Thoracic aorta (tissue), 2 donors: Measurements from ENCODE around the gene GGT6. TPM values are rescaled to one million over a fixed set of nuclear protein-coding genes. Genes with fewer than 3 reads are reported as not detected.
A peak's percentile ranks its signal among the peaks of the same experiment; 100 is the strongest.

ENCODE experiments used
- ATAC-seq: fragments of 150-250 bp; one replicate; pipeline ENCODE4 v1.8.0; 2017; ENCODE audit warnings: low read depth; ENCODE audit not compliant: insufficient number of reproducible peaks, low FRiP score
- DNase-seq: peaks from one replicate; pipeline ENCODE4 v3.0.0-alpha.2; 2020; ENCODE audit warnings: low spot score
- H3K27ac ChIP-seq, 2 donors: fragments of 200-600 bp; sonication (generic); 1 replicate in 1 of 2; 2 replicates in 1 of 2; pipeline ENCODE4 v1.5.1; 2016; ENCODE audit warnings: mild to moderate bottlenecking in 2 of 2, moderate library complexity in 2 of 2
- H3K27me3 ChIP-seq: fragments of 200-600 bp; sonication (generic); replicated peaks from 2 replicates; pipeline ENCODE4 v1.6.0; 2016; ENCODE audit warnings: mild to moderate bottlenecking; ENCODE audit not compliant: insufficient read depth
- H3K36me3 ChIP-seq: fragments of 200-600 bp; sonication (generic); one replicate; pipeline ENCODE4 v1.5.1; 2016
- H3K4me1 ChIP-seq, 2 donors: fragments of 200-600 bp; sonication (generic); 1 replicate in 1 of 2; 2 replicates in 1 of 2; pipeline versions ENCODE4 v1.5.1 to v1.6.0; 2016; ENCODE audit warnings: low read depth in 2 of 2, mild to moderate bottlenecking in 1 of 2; ENCODE audit not compliant: control insufficient read depth in 1 of 2
- H3K4me3 ChIP-seq: fragments of 200-600 bp; sonication (generic); 2 replicates; pipeline ENCODE4 v1.5.1; 2016; ENCODE audit warnings: mild to moderate bottlenecking
- H3K9me3 ChIP-seq: fragments of 200-600 bp; sonication (generic); 2 replicates; pipeline ENCODE4 v1.5.1; 2016
- CTCF ChIP-seq: fragments of 200-600 bp; sonication (generic); IDR thresholded peaks from one replicate; pipeline ENCODE4 v1.5.1; 2019; ENCODE audit warnings: antibody characterized with exemption
- total RNA-seq, 2 donors: library from RNA; depleted of rRNA; stranded (reverse); fragments of >200 nt; gene quantifications; one replicate each; pipeline versions ENCODE4 v1.1.0 to v1.2.3, GENCODE V29; 2016

GGT6 gene
- total RNA-seq, 2 donors from 2014 or later, result not detected

DNA sequence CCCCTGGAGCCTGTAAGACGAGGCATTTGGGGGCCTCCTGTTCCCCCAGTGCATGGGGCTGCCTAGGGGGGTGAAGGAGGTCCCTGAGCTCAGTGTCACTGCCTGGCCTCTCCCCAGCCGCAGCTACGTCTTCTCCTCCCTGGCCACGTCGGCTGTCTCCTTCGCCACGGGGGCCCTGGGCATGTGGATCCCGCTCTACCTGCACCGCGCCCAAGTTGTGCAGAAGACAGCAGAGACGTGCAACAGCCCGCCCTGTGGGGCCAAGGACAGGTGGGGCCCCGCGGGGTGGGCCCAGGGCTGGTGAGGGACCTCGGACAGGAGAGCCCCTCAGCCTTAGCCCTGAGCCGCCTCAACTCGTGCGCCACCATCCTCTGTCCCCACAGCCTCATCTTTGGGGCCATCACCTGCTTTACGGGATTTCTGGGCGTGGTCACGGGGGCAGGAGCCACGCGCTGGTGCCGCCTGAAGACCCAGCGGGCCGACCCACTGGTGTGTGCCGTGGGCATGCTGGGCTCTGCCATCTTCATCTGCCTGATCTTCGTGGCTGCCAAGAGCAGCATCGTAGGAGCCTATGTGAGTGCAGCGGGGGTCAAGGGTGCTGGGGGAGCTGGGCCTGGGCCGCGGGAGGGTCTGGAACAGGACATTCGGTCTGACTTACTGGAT, 27.4 kb downstream of the GGT6 start:
- Histone ChIP-seq H3K27ac (peak overlapping the region in 1 of 2 donors; percentile 5), H3K4me3 (no peak overlapping the region), H3K27me3 (no peaks in the 10 kb centered on the region), H3K9me3 (no peaks in the 10 kb centered on the region), H3K36me3 (no peaks in the 10 kb centered on the region), H3K4me1 (peaks cover 10 to 23% of the 10 kb centered on the region in 2 donors)
- DNase-seq (no peak), ATAC-seq (no peak)
- no peak for TF ChIP-seq CTCF

GRCh38 chr17:4531988-4532736, 28.2 kb downstream of the GGT6 start:
- Histone ChIP-seq H3K9me3 (no peaks in the 10 kb centered on the region), H3K27ac (no peak overlapping the region), H3K4me1 (peaks cover 9 to 21% of the 10 kb centered on the region in 2 donors), H3K4me3 (no peak overlapping the region), H3K27me3 (no peaks in the 10 kb centered on the region), H3K36me3 (no peaks in the 10 kb centered on the region)
- no peak for ATAC-seq
- no peak for TF ChIP-seq CTCF
- no peak for DNase-seq

DNA sequence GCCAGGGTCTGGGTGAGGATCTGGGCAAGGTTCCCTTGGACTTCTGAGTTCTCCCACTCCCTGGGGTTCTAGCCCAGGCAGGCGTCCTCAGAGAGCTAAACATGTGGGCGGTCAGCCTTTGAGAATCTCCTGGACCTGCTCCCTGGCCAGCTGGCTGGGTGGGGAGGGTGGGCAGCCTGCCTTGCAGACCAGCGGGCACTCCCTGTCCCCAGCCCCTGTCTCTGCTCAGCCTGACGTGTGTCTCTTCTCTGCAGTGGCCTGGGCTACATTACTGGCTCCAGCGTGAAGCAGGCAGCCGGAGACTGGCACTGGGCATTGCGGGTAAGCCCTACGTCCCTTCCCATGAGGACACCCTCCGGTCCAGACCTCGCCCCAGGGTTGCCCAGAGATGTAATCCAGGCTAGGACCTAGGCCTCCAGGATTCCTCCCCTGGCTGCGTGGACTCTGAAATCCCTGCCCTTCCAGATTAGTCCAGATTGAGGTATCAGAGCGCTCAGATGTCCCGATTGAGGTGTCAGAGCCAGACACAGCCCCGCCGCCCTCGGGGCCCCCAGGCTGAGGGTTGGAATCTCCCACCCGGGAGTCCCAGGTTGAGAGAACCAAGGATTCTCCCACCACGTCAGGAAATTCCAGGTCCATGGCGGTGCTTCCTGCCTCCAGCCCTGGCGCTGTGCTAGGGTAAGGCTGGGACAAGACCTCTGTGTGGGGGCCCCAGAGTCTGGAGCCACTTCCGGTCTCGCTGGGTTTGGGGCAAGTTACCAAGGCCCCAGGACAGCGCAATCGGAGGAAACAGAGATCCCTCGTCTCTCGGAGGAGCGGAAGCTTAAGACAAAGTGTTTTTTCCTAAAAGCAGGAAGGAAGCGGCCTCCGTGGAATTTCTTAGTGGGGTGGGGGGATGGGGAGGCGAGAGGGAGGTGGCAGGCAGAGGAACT, 29.3 kb downstream of the GGT6 start:
- H3K27me3 ChIP-seq, result no peaks in the 10 kb centered on the region
- no peak for TF ChIP-seq CTCF
- ATAC-seq (no peak), DNase-seq (no peak)
- no peak overlapping the region for H3K4me3 ChIP-seq
- H3K9me3 ChIP-seq, result no peaks in the 10 kb centered on the region
- H3K27ac ChIP-seq, result no peak overlapping the region
- H3K4me1 ChIP-seq, result peaks cover 5 to 19% of the 10 kb centered on the region in 2 donors
- H3K36me3 ChIP-seq, result no peaks in the 10 kb centered on the region

DNA sequence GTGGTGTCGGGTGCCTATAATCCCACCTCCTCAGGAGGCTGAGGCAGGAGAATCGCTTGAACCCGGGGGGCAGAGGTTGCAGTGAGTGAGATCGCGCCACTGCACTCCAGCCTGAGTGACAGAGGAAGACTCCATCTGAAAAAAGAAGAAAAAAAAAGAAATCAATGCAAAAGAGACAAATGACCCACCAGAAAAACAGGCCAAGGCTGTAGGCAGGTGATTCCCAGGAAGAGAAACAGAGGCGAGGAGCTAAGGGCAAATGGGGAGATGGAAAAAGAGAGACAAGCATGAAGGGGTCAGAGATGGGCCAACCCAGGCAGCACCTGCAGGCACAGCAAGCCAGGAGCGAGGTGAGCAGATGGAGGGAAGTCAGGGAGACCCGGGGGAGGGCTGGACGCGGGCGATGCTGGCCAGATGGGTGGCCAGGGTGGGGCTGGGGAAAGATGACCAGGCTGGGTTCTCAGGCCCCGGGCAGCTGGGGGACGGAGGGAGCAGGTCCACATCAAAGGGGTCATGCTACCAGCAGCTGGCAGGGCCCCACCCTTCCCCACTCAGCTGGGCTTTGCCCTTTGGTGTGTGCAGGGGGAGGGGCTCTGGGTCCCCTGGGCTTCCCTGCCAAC, 30.7 kb downstream of the GGT6 start:
- peaks cover 5 to 16% of the 10 kb centered on the region in 2 donors for H3K4me1 ChIP-seq
- H3K27ac ChIP-seq, result no peak overlapping the region
- no peak for DNase-seq
- no peak overlapping the region for H3K4me3 ChIP-seq
- no peaks in the 10 kb centered on the region for H3K9me3 ChIP-seq
- H3K36me3 ChIP-seq, result no peaks in the 10 kb centered on the region
- no peak for TF ChIP-seq CTCF
- ATAC-seq, result no peak
- H3K27me3 ChIP-seq, result no peaks in the 10 kb centered on the region
